Smooth muscle cell (in vitro differentiated cells): Measurements from ENCODE around the gene TANGO2. TPM values are rescaled to one million over a fixed set of nuclear protein-coding genes. Genes with fewer than 3 reads are reported as not detected.

Source experiments
- DNase-seq: peaks from one replicate; lab custom pipeline; 2025; ENCODE audit not compliant: unreplicated experiment; lab: John Stamatoyannopoulos, UW
- H2AFZ ChIP-seq: fragments of 200-600 bp; sonication (generic); 2 replicates; pipeline ENCODE4 v1.6.0; 2016; ENCODE audit warnings: antibody characterized with exemption, low read depth, mild to moderate bottlenecking
- H3F3A ChIP-seq: fragments of 200-600 bp; sonication (generic); 2 replicates; pipeline ENCODE4 v1.6.0; 2017; ENCODE audit warnings: antibody characterized with exemption, low read depth
- H3K27ac ChIP-seq: fragments of 200-600 bp; sonication (generic); 2 replicates; pipeline ENCODE4 v1.5.1; 2016; ENCODE audit warnings: low read depth, mild to moderate bottlenecking
- H3K27me3 ChIP-seq: fragments of 200-600 bp; sonication (generic); 2 replicates; pipeline ENCODE4 v1.6.1; 2016; ENCODE audit warnings: low read depth, mild to moderate bottlenecking
- H3K36me3 ChIP-seq: fragments of 200-600 bp; sonication (generic); 2 replicates; pipeline ENCODE4 v1.5.1; 2016; ENCODE audit warnings: low read depth
- H3K4me1 ChIP-seq: fragments of 200-600 bp; sonication (generic); 2 replicates; pipeline ENCODE4 v1.5.1; 2016; ENCODE audit warnings: low read depth
- H3K4me2 ChIP-seq: fragments of 200-600 bp; sonication (generic); 2 replicates; pipeline ENCODE4 v1.6.0; 2016; ENCODE audit warnings: mild to moderate bottlenecking
- H3K4me3 ChIP-seq: fragments of 200-600 bp; sonication (generic); 2 replicates; pipeline ENCODE4 v1.5.1; 2016; ENCODE audit warnings: mild to moderate bottlenecking
- H3K79me2 ChIP-seq: fragments of 200-600 bp; sonication (generic); 2 replicates; pipeline ENCODE4 v1.6.0; 2016; ENCODE audit warnings: low read depth, mild to moderate bottlenecking
- H3K9ac ChIP-seq: fragments of 200-600 bp; sonication (generic); 2 replicates; pipeline ENCODE4 v1.6.0; 2016; ENCODE audit warnings: low read depth
- H3K9me3 ChIP-seq: fragments of 200-600 bp; sonication (generic); replicated peaks from 2 replicates; pipeline ENCODE4 v1.5.1; 2016; ENCODE audit warnings: low read depth
- H4K20me1 ChIP-seq: fragments of 200-600 bp; sonication (generic); 2 replicates; pipeline ENCODE4 v1.6.0; 2016; ENCODE audit warnings: low read depth
- WGBS: methylation state at CpG from one replicate; pipeline ENCODE4 v1.1.7; 2016; ENCODE audit warnings: low lambda C conversion rate; 5-methylcytosine and 5-hydroxymethylcytosine counted together
- polyA plus RNA-seq: library from polyadenylated mRNA; unstranded; fragments of >200 nt; fragmentation: Nextera tagmentation; extraction: Ambion mirVana; gene quantifications from 2 replicates; pipeline ENCODE4 v1.2.1, GENCODE V29; 2016
- total RNA-seq: library from RNA; depleted of rRNA; stranded (reverse); fragments of >200 nt; gene quantifications from 2 replicates; pipeline ENCODE4 v1.2.3, GENCODE V29; 2014
- TF ChIP-seq, protein P1 (sequence below): fragments of 200-600 bp; sonication (generic); IDR thresholded peaks from 2 replicates; pipeline ENCODE4 v1.5.1; 2017; ENCODE audit warnings: borderline replicate concordance, mild to moderate bottlenecking, antibody characterized with exemption; ENCODE audit not compliant: insufficient read depth, poor library complexity, severe bottlenecking

TANGO2 gene
- total and polyA plus RNA-seq, 2 experiments from 2014 or later, result 10.8 to 14.7 TPM

DNA sequence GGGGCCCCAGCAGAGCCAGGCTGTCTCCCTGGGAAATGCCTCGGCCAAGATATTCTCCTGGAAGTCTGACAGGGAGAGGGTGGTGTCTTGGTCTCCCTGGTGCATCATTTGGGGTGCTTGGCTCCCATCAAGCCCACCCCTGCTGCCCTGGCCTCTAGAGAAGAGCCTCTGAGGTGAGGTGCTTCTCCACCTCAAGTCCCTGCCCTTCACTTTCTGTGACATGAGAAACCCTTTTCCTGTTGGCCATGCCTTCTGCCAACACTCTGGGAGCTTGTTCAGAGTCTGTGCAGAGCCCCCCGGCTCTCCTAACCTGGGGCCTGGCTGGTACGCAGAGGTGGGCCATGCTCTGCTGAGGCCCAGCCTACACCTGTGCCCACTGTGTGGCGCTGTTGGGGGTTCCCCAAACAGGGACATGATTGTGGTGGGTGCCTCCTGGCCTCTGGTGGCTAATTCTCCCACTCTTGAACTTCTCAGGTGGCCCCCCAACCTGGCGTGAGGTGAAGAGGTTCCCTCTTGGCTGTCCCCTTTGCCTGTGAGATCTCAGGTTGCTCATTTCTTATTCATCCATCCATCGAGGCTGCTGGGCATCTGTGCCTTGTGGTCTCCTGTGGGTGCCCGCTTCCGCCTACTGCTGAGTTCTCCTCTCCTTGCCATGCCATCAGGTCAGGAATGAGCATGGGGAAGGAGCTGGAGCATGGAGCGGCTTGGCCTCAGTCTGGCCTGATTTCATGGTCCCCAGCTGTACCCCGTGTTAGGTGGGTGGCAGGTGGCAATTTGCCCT is 40.0 kb downstream of the TANGO2 start:
- Histone ChIP-seq H3K4me2 (no peak overlapping the region), H3F3A (no peaks in the 10 kb centered on the region), H3K27ac (no peak overlapping the region), H3K9me3 (no peaks in the 10 kb centered on the region), H3K4me1 (no peaks in the 10 kb centered on the region), H4K20me1 (peaks cover 8% of the 10 kb centered on the region), H2AFZ (no peak overlapping the region), H3K79me2 (no peaks in the 10 kb centered on the region), H3K36me3 (no peaks in the 10 kb centered on the region), H3K9ac (no peak overlapping the region), H3K27me3 (no peaks in the 10 kb centered on the region), H3K4me3 (no peak overlapping the region)
- TF ChIP-seq, protein P1, sequence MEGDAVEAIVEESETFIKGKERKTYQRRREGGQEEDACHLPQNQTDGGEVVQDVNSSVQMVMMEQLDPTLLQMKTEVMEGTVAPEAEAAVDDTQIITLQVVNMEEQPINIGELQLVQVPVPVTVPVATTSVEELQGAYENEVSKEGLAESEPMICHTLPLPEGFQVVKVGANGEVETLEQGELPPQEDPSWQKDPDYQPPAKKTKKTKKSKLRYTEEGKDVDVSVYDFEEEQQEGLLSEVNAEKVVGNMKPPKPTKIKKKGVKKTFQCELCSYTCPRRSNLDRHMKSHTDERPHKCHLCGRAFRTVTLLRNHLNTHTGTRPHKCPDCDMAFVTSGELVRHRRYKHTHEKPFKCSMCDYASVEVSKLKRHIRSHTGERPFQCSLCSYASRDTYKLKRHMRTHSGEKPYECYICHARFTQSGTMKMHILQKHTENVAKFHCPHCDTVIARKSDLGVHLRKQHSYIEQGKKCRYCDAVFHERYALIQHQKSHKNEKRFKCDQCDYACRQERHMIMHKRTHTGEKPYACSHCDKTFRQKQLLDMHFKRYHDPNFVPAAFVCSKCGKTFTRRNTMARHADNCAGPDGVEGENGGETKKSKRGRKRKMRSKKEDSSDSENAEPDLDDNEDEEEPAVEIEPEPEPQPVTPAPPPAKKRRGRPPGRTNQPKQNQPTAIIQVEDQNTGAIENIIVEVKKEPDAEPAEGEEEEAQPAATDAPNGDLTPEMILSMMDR, result no peak
- DNase-seq, result no peak
- WGBS, result 93% methylated on average over 10 of the region's 10 CpGs

DNA sequence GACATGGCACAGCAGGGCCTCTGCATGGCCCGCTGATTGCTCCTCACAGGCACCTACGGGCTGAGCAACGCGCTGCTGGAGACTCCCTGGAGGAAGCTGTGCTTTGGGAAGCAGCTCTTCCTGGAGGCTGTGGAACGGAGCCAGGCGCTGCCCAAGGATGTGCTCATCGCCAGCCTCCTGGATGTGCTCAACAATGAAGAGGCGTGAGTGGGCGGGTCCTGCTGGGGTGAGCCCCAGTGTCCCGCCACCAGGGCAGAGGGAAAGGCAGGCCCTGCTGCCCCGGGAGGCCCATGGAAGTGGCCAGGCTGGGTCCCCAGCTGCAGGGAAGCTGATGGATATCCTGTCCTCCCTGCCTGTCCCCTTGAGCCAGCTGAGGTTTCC is 40.6 kb downstream of the TANGO2 start:
- Histone ChIP-seq H3F3A (no peaks in the 10 kb centered on the region), H2AFZ (no peak overlapping the region), H3K79me2 (no peaks in the 10 kb centered on the region), H3K27me3 (no peaks in the 10 kb centered on the region), H3K4me1 (no peaks in the 10 kb centered on the region), H3K4me3 (no peak overlapping the region), H4K20me1 (peaks cover 8% of the 10 kb centered on the region), H3K36me3 (no peaks in the 10 kb centered on the region), H3K9me3 (no peaks in the 10 kb centered on the region), H3K27ac (no peak overlapping the region), H3K9ac (no peak overlapping the region), H3K4me2 (no peak overlapping the region)
- TF ChIP-seq, protein P1, result no peak
- WGBS, result 97% methylated on average over 11 of the region's 11 CpGs
- no peak for DNase-seq

DNA sequence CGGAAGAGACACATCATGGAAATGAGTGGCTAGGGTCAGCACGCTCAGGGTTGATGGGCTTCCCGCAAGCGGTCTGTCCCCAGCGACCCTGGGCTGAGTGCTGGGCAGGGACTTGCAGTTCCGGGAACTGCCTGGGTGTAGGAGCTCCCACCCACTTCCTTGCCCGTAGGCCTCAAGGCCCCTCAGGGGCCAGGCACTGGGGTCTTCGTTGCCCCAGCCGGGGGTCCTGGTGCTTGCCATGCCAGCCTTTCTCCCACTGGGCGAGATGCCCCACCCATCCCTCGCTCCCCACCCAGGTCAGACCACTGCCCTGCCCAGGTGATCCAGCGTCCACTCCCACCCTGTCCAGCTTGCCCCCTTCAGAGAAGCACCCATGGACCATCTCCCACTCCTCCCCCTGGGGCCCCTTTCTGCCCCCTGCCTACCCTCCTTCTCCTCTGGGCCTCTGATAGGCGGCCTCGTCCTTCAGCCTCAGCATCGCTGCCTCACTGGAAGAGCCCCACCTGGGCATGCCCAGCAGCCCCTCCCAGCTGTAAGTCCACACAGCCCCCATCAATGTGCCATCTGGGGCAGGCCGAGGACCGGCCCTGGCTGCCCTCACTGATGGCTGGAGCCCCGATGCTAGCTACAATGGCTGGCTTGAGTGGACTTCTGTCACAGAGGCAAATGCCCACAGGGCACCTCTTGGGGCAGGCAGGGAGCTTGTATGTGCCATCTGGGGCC is 41.3 kb downstream of the TANGO2 start:
- no peak for DNase-seq
- Histone ChIP-seq H3F3A (no peaks in the 10 kb centered on the region), H3K27me3 (no peaks in the 10 kb centered on the region), H3K79me2 (no peaks in the 10 kb centered on the region), H3K27ac (no peak overlapping the region), H3K9me3 (no peaks in the 10 kb centered on the region), H2AFZ (no peak overlapping the region), H3K4me2 (no peak overlapping the region), H4K20me1 (peaks cover 8% of the 10 kb centered on the region), H3K4me1 (no peaks in the 10 kb centered on the region), H3K4me3 (no peak overlapping the region), H3K9ac (no peak overlapping the region), H3K36me3 (no peaks in the 10 kb centered on the region)
- TF ChIP-seq, protein P1, result no peak
- WGBS, result 96% methylated on average over 16 of the region's 18 CpGs
